ENCODE data around the gene FER. TPM values are rescaled to one million over a fixed set of nuclear protein-coding genes. Genes with fewer than 3 reads are reported as not detected.
"Not testable (repeated sequence)": the region's sequence is repeated elsewhere in the genome, so short reads cannot be mapped to it uniquely, and the experiment has no call there.

Gene FER
- total RNA-seq, 4 donors from 2014 or later: 2.2 to 7.5 (median 3.7) TPM

DNA sequence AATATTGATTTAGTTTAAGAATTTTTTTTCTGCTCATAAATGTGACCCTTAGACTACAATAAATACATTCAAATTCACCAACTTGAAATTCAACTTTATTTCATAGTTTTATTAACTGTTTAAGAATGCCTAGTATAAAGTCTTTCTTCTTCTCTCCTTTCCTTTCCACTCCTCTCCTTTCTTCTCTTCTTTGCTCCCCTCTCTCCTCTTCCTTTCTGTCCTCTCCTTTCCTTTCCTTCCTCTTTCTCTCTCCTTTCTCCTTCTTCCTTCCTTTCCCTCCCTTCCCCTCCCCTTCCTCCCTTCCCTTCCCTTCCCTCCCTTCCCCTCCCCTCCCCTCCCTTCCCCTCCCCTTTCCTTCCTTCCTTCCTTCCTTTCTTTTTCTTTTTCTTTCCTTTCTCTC lies 150.6 kb downstream of the FER start:
- intact Hi-C loops (cut with DNase I; ENCODE audit: low total_unique reads): no loop called here
- TF ChIP-seq, protein P1, sequence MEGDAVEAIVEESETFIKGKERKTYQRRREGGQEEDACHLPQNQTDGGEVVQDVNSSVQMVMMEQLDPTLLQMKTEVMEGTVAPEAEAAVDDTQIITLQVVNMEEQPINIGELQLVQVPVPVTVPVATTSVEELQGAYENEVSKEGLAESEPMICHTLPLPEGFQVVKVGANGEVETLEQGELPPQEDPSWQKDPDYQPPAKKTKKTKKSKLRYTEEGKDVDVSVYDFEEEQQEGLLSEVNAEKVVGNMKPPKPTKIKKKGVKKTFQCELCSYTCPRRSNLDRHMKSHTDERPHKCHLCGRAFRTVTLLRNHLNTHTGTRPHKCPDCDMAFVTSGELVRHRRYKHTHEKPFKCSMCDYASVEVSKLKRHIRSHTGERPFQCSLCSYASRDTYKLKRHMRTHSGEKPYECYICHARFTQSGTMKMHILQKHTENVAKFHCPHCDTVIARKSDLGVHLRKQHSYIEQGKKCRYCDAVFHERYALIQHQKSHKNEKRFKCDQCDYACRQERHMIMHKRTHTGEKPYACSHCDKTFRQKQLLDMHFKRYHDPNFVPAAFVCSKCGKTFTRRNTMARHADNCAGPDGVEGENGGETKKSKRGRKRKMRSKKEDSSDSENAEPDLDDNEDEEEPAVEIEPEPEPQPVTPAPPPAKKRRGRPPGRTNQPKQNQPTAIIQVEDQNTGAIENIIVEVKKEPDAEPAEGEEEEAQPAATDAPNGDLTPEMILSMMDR (IDR thresholded peaks at IDR 0.05 in 4 of 5, conservative IDR thresholded peaks at IDR 0.05 in 1 of 5): no peak
- TF ChIP-seq POLR2A (IDR thresholded peaks at IDR 0.05): no peak

DNA sequence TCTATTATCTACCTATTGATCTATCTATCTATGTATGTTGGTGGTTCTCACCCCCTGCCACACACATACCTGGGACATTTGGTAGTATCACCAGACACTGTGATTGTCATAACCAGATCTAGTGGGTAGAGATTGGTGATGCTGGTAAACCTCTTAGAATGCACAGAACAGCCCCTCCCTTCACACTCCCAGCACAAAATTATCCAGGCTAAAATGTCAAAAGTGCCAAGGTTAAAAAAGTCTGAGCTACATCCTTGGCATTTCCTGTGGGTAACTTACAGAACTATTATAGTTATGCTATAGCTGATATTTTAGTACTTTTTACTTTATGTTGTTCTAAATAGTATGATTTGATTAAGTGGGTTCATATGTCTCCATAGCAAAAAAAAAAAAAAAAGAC lies 151.0 kb downstream of the FER start:
- peaks cover 0 to 7% of the 10 kb centered on the region in 2 donors for H3K36me3 ChIP-seq
- in situ Hi-C loops (cut with MboI; ENCODE audit: low sequenced_read_pairs in 4 of 4): no loop called here
- TF ChIP-seq, protein P1 (IDR thresholded peaks at IDR 0.05 in 4 of 5, conservative IDR thresholded peaks at IDR 0.05 in 1 of 5): no peak
- TF ChIP-seq POLR2A (IDR thresholded peaks at IDR 0.05): no peak
- no peaks in the 10 kb centered on the region for H3K4me1 ChIP-seq
- no peak overlapping the region for H3K4me3 ChIP-seq
- ATAC-seq: no peak
- H3K9me3 ChIP-seq: no peaks in the 10 kb centered on the region
- intact Hi-C loops (cut with DNase I; ENCODE audit: low total_unique reads): no loop called here
- H3K27ac ChIP-seq: no peak overlapping the region
- H3K27me3 ChIP-seq: no peaks in the 10 kb centered on the region
- DNase-seq: no peak

More for the DNA sequence above, 150.6 kb downstream of the FER start:
- no peak for DNase-seq
- in situ Hi-C loops (cut with MboI; ENCODE audit: low sequenced_read_pairs in 4 of 4): no loop called here
- ATAC-seq: no peak
- Histone ChIP-seq H3K27ac (no peak overlapping the region), H3K4me1 (no peaks in the 10 kb centered on the region), H3K4me3 (no peak overlapping the region), H3K36me3 (peaks cover 0 to 7% of the 10 kb centered on the region in 2 donors), H3K9me3 (no peaks in the 10 kb centered on the region), H3K27me3 (no peaks in the 10 kb centered on the region)

DNA sequence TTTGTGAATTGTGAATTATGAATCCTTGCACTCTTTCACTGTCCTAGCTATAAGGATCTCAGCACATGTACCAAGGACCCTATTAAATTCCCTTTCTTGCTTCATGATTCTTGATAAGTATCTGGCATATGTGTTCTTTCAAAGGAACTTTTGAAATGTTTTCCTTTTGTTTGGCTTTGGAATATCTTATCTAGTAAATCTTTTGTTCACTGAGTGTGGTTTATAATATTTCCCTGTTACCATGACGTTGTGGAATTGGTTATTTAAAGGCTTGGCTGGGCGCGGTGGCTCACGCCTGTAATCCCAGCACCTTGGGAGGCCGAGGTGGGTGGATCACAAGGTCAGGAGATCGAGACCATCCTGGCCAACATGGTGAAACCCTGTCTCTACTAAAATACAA lies 151.5 kb downstream of the FER start:
- H3K4me3 ChIP-seq; H3K36me3 ChIP-seq; H3K9me3 ChIP-seq; in situ Hi-C loops (cut with MboI; ENCODE audit: low sequenced_read_pairs in 4 of 4); DNase-seq; H3K27ac ChIP-seq; H3K4me1 ChIP-seq; ATAC-seq; H3K27me3 ChIP-seq; intact Hi-C loops (cut with DNase I; ENCODE audit: low total_unique reads): not testable (repeated sequence)

DNA sequence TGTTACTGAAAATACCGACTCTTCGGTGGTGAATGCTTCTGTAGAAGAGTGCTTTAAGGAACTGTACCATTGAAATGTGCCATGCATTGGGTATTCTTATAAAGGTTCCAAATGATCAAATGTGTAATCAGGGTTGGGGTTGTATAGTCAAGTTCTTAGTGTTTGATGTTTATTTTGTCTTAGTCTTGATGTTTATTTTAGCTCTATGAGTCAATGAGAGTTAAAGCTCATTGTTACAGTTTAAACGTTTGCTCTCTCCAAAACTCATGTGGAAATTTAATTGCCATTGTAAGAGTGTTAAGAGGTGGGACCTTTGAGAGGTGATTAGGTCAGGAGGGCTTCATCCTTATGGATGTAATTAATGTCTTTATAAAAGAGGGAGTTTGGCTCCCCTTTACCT lies 153.0 kb downstream of the FER start:
- TF ChIP-seq, protein P1 (IDR thresholded peaks at IDR 0.05 in 4 of 5, conservative IDR thresholded peaks at IDR 0.05 in 1 of 5): no peak
- no peak for TF ChIP-seq POLR2A (IDR thresholded peaks at IDR 0.05)
- DNase-seq (no peak), ATAC-seq (no peak)
- no peak overlapping the region for H3K4me3 ChIP-seq
- in situ Hi-C loops (cut with MboI; ENCODE audit: low sequenced_read_pairs in 4 of 4) (no loop called here), intact Hi-C loops (cut with DNase I; ENCODE audit: low total_unique reads) (no loop called here)
- H3K4me1 ChIP-seq: no peaks in the 10 kb centered on the region
- no peak overlapping the region for H3K27ac ChIP-seq
- H3K9me3 ChIP-seq: no peaks in the 10 kb centered on the region
- H3K36me3 ChIP-seq: no peaks in the 10 kb centered on the region
- H3K27me3 ChIP-seq: no peaks in the 10 kb centered on the region

DNA sequence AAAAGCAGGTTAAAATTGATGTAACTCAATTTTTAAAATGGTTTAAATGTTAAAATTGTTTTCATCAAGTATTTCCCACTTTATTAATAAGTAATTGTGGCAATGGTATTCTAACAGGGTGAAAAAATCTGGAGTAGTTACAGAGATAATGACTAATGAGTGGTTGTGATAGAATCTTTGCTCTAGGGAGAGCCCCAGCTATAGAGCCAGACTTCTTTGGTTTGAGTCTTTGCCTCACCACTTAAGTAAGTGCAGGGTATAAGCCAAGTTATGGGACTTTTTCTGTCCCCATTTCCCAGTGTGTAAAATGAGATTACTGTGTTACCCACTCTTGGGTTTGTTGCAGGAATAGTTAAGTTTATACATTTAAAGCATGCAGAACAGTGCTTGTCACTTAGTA lies 158.1 kb downstream of the FER start:
- no peaks in the 10 kb centered on the region for H3K9me3 ChIP-seq
- intact Hi-C loops (cut with DNase I; ENCODE audit: low total_unique reads): no loop called here
- DNase-seq (no peak), ATAC-seq (no peak)
- H3K27me3 ChIP-seq: no peaks in the 10 kb centered on the region
- TF ChIP-seq, protein P1 (IDR thresholded peaks at IDR 0.05 in 4 of 5, conservative IDR thresholded peaks at IDR 0.05 in 1 of 5): no peak
- TF ChIP-seq POLR2A (IDR thresholded peaks at IDR 0.05): no peak
- H3K27ac ChIP-seq: no peak overlapping the region
- no peaks in the 10 kb centered on the region for H3K4me1 ChIP-seq
- H3K4me3 ChIP-seq: no peak overlapping the region
- no peaks in the 10 kb centered on the region for H3K36me3 ChIP-seq
- in situ Hi-C loops (cut with MboI; ENCODE audit: low sequenced_read_pairs in 4 of 4): no loop called here

Data from gastrocnemius medialis (tissue), 4 donors.